GM19463 (cell line): ENCODE data around the gene C6orf47.

Experiments used
- ATAC-seq: cut with Tn5 transposase; IDR thresholded peaks from one replicate; pipeline ENCODE4 v1.9.1; 2021; ENCODE audit warnings: mild to moderate bottlenecking, moderate library complexity; ENCODE audit not compliant: unreplicated experiment

The C6orf47 gene

DNA sequence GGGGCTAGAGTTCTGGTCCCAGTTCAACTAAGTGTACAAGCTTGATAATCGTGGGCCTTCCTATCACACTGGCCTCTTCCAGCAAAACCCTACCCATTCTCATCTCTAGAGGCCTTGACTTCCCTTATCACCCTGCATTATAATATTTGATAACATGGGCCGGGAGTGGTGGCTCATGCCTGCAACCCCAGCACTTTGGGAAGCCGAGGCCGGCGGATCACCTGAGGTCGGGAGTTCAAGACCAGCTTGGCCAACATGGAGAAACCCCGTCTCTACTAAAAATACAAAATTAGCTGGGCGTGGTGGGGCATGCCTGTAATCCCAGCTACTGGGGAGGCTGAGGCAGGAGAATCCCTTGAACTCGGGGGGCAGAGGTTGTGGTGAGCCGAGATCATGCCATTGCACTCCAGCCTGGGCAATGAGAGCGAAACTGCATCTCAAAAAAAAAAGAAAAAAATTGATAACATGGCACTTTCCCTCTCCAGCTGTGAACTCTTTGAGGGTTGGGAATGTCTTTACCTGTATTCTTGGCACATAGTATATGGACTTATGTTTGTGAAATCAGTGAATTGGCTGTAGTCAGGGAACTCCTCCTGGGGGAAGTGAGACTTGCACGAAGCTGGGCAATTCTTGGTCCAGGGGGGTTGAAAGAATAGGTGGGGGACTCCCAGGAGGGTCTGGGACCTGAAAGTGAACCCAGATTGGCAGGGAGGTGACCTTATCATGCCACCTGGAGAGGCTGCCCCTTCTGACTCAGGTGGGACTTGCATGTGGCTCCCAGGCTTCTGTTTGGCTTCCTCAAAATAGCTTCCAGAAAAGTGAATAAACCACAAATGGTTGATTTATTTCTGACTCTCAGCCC lies 915 bp upstream of the C6orf47 start:
- no peak for ATAC-seq

DNA sequence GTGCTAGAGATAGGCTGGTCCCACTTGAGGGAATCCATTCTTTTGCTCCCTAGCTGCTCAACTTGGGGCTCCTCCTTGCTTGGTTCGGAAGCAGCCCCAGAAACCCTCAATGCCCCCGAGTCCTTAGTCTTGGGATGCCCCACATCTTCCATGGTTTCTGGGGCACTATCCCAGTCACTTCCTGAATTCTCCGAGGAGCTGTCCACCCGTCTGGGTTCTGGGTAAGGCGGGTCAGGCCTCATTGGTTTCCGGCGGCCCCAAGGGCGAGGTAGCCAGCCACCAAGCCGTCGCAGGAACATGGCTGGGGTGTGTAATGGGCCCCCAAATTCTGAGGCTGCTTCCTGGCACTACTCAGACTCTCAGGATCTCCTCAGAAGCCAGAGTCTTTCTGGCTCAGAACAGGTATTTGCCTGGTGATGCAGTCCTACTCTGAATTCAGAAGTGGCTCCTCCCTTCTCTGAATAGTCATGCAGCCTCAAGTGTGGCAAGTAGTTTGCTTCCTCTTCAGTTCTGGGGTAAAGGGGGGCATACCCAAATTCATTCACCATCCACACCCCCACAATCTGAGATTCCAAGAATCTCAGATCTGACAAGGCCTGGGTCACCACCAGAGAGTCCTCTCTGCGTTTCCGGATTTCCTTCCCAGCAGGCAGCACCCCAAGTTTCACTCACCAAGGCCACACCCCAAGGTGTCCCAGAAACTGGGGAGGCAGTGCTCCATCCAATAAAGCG lies 763 bp downstream of the C6orf47 start:
- no peak for ATAC-seq

DNA sequence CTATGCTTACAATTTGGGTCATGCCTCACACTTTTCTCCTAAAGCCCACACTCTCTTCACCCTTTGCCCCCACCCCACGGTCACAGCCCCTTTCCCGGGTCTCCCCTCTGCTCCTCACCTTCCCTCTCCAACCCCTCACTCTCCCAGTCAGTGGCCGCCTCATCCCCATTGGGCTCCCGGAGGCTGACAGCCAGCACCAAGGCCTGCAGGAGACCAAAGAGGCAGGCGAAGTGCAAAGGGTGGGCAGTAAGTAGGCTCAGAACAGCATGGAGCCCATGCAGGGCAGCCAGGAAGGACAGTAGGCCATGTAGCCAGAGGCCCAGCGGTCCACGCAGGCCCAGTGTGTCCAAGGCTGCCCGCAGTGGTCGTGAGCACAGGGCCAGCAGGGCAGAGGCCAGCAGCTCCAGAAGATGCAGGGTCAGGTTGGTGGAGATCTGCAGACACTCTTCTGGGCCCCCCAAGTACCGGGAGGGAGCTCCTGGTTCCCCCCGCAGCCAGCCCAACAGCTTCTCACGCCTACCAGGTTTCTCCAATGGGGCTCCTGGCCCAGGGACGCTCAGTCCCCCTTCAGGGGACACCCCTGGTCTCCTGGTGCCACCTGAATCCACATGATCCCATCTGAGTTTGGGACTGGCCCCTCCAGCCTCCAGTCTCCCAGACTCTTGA lies 1.5 kb downstream of the C6orf47 start:
- ATAC-seq = no peak

DNA sequence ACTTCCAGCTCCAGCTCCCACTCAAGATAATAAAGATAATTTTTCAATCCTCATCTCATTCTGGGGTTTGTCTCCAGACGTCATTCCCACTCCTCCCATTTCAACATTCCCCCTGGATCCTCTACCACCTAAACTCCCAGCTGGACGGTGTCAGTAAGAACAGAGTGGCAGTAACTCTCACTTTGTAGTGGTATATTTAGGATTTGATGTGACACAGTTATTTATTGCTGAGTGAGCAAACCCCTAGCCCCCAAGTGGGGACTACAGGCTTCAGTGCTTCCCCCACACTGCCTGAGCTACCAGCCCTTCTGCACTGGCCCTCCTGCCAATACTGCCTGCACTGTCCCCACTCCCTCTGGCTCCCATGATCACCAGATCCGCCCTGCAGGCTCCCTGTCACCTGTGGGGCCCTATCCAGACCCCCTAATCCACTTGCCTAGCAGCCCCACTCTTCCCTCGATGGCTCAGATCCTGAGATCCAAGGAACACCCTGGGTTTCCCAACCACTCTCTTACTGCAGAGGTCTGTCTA lies 2.4 kb downstream of the C6orf47 start:
- ATAC-seq = no peak

DNA sequence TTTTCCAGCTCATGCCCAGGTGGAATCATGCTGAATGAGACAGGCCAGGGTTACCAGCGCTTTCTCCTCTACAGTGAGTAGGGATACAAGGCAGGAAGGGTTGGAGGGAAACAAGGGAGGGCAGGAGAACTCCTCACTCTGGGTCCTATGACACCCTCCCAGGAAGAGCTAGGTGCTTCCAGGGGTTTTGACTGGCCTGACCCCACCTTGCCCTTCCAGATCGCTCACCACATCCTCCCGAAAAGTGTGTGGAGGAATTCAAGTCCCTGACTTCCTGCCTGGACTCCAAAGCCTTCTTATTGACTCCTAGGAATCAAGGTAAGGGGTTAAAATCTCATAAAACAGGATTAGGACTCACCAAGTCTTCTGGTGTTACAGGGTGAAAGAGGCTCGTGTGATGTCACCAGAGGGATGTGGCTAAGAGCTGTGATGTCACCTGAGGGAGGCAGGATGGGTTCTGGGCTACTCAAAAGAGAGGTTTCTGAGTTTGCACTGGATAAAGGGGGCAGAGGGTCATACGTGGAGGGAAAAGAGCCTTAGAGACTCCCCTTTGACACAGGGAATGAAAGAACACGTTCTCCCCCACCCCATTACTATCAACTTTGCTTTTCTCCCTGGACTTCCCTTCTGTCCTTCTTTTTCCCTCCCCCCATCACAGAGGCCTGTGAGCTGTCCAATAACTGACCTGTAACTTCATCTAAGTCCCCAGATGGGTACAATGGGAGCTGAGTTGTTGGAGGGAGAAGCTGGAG lies 3.0 kb downstream of the C6orf47 start:
- ATAC-seq = no peak

DNA sequence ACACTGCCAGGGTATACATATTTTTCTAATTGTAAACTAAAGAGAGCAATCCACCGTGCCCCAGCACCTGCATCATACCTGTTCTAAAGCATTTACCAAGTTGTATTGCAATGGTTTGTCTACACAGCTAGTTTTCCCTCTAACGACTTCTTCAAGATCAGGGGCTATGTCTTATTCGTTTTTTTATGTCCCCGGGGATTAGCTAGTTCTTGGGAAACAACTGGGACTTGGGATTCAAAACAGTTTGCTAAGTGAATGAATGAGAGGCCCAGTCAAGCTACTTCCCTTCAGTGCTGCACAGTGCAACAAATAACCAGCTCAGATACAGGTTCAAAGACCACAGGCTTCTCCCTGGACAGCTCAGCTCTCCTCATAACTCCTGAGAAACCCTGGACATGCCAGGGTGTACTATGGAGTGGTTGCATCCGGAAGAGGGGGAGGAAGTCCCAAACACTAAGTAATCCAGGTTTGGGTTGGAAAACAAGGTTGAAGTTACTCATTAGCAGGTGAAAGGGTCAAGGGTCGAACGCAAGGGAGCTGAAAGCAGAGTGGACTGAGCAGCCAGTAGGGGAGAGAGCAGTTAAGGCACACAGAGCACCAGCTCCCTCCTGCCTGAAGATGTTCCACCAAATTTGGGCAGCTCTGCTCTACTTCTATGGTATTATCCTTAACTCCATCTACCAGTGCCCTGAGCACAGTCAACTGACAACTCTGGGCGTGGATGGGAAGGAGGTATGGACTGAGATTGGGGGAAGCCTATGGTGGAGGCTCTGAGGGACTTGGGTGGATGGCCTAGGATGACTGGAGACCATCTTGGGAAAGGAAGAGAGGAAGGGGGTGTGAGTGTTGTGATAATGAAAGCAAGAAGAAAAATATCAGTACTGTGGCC lies 5.0 kb downstream of the C6orf47 start, which contains the start of gene APOM:
Gene APOM, plus strand, starts transcription at position 546 of the 889 bp plus-strand sequence. Its CDS starts 73 bp downstream, at position 619.
- no peak for ATAC-seq

DNA sequence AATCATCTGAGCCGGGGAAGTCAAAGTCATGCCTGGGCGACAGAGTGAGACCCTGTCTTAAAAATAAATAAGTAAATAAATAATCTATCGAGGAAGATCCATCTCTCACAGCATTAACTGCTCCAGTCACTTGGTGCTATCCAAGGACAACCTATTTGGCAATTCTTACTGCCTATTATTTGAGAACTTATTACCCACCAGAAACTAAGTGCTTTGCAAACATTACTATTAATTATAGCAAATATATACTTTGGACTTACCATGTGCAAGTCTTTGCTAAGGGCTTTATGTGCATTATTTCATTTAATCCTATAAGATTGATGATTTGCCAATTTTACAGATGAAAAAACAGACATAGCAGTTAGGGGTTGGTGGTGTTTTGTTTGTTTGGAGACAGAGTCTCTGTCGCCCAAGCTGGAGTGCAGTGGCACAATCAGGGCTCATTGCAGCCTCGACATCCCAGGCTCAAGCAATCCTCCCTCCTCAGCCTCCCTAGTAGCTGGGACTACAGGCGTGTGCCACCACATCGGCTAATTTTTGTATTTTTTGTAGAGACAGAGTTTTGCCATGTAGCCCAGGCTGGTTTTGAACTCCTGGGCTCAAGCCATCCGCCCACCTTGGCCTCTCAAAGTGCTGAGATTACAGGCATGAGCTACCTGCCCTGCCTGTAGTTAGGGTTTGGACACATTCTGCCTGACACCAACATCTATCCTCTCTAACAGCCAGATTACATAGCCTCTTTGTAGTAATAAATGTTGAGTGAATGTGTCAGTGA lies 5.8 kb downstream of the C6orf47 start:
- no peak for ATAC-seq

DNA sequence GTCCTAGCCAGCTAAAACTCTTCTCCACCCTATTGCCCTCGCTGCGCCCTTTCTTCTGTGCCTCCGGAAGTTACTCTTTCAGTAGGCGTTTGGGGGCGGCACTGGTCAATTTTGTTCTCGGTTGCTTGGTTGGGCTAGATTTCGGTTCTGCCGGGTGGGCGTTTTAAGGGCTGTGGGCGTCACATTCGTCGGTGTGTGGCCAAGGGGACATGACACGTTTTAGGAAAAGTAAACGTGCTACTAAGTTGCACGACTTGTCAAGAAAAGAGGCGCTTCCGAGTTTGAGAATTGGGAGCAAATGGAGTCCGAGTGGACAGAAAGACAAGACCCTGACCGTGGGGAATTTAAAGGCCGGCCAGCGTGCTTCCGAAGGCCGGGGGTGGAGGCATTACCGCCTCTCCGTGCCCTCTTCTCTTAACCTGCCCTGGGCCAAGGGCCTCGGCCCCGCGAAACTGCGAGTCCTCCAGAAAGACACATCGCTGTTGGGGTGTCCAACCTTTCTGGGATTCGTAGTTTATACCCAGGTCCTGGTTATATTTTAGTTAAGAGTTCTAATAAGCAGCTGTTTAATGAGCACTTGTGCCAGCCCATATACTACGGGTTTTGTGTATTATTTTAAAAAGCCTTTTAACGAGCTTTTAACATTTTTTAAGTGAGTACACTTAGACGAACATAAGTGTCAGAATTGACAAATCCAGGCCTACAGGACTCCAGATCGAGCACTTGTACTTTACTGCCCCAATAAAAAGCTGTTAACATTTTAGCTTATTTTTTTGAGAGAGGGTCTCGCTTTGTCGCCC lies 7.5 kb downstream of the C6orf47 start:
- peak; percentile 60 for ATAC-seq

DNA sequence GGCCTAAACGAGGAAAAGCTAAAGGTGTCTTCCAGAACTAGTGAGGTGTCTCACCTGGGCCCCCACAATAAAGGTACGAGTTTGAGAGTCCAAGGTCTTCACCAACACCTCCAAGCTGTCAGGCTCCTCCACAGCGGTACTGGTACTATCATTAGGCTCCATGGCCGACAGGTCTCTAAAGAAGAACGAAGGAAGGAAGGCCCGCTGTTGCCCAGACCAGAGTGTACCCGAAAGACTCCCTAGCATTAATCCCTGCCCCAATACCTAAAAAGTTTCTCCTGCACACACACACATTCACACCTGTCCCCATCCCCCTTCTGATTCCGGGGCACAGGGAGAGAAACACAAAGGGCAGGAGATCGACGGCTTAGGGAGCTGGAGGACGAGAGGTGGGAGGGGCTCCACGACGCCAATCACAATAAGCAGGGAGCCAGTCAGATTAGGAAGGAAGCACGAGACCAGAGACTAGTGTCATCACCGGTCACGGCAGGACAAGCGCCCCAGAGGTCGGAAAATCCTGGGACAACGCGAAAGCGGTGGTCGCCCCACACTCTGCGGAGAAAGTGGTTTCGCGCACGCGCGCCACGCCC lies 8.9 kb downstream of the C6orf47 start:
- peak; percentile 28 for ATAC-seq

DNA sequence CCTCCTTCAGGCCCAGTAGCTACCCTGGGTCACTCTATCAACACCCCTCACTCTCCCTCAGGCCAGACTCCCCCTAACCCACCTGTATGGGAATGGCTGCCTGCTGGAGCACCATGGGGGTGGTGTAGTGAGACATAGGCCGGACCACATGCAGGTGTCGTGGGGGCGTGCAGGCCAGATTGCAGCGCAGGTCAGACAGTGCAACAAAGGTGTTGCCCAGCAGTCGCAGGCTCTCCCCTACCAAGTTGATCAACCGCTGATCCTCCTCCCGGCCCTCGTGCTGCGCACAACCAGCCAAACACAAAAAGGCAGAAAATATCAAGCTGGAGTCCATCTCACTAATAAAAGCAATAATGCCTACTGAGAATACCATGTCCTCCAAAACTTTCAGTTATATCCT lies 15.3 kb downstream of the C6orf47 start:
- ATAC-seq = no peak

DNA sequence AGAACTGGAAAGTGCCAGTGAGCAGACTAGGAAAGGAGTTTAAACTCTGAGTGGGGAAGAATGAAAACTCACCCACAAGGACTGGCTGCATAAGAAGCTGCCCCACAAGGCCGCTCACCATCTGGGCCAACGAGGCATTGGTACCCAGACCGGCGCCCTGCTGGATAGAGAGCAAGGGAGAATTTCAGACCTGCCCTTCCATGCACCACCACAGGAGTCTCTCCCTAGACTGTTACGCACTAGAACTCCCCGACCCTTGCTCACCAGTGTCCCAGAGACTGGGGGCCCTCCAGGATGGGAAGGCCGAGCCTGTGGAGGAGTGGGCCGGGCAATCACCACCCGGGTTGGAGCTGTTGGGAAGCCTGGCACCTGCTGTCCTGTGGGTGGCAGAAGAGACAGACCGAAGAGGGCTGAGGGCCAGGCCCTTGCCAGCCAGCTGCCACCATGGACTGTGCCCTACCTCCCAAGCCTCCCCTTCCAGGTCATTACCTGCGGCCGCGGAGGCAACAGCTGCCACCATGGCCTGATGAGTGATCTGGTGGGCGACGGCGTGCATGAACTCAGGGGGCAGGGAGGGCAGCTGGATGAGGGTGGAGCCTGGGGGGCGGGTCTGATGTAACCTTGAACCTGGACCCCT lies 16.6 kb downstream of the C6orf47 start:
- ATAC-seq = no peak

DNA sequence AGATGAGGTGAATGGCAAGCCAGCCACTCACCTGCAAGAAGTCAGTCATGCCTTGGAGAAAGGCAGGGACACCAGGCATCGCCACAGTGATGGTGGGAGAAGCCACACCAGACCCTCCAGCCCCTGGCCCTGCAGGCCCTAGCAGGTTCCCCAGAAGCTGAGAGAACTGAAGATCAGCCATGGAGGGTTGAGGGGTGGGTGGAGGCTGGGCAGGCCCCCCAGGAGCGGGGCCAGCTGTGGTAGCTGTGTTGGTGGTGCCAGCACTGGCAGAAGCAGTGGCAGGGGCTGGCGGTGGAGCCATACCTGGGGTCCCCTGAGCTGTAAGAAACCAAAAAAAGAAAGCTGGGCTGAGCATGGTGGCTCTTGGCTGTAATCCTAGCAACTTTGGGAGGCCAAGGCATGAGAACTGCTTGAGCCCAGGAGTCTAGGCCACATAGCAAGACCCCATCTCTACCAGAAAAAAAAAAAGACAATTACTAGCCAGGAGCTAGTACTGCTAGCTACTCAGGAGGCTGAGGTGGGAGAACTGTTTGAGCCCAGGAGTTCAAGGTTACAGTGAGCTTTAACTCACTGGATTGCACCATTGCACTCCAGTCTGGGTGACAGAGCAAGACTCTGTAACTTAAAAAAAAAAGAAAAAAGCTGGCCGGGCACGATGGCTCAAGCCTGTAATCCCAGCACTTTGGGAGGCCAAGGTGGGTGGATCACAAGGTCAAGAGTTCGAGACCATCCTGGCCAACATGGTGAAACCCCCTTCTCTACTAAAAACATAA lies 17.6 kb downstream of the C6orf47 start:
- ATAC-seq = no peak

DNA sequence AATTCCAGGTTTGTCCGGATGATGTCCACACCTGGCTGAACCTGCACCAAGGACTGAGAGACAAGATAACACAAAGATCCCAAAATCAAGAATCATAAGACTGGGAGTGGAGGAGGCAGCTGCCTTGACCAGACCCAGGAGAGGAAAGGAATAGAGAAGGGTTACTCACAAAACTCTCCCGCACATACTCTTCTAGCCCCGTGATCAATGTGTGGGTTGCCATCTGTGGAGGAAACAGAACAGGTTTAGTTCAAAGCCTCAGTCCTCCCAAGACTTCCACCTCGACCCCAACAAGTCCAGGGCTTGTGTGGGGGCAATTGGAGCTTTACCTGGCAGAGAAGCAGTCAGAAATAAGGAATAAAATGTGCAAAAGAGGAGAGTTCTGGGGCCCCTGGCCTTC lies 19.2 kb downstream of the C6orf47 start:
- ATAC-seq = no peak

DNA sequence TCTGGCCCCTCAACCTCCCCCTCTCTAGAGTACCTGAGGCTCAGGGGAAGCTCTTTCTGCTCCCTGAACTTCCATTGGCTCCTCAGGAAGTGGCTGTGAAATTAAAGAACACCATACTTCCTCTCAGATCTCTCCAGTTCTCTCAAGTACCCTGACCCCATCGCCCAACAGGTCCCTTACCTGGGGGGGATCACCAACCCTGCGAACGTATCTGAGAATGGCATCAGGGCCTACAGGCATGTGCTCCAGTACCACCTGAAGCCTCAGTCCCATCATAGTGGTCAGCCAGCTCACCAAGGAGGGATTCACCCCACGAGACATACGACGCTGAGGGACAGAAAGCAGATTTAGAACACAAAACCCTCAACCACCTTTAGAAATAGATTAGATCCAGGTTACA lies 20.0 kb downstream of the C6orf47 start:
- ATAC-seq = no peak

DNA sequence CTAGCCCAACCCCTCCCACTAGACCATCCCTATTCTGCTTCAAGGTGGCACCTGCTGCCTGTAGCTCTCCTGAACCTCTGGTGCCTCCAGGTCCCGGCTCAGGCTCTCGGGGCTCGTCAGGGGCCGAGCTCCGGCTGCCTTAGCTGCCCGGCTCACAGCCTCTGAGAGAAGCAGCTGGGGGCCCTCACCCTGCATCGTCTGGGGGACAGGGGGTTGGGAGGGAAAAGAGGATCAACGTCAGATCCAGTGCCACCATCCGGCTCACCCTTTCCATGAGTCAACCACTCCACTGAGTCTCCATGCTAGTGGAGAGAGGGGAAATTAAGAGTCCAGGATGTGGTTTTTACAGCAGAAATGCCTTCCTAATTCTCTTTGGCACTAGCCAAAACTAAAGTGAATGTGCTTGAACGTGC lies 21.1 kb downstream of the C6orf47 start:
- ATAC-seq = no peak

DNA sequence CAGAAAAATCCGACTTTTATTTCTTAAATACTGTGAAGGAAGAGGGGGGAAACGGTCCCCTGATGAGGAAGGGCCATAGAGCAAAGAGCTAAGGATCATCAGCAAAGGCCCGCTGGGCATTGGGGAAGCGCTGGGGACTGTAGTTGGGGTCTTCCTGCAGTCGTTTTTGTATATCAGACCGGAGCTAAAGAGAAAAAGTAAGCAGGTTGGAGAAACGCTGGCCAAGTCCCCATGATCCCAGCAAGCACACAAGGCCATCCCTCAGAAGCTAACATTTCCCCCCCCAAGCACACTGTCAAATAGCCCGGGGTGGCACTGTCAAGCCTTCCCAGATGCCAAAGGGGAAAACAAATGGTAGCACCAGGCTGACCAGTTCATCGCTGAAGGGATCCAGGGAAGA lies 21.5 kb downstream of the C6orf47 start:
- no peak for ATAC-seq
